ENCODE data around the gene TMEM147. TPM values are rescaled to one million over a fixed set of nuclear protein-coding genes. Genes with fewer than 3 reads are reported as not detected.

The TMEM147 gene
- polyA plus RNA-seq: 100 to 1,000 TPM in 2 of 3 donors, 10 to 100 TPM in 1; 86.7 to 140 (median 107) TPM

- H3K27ac ChIP-seq (ENCODE audit: low read depth, low read length): no peak within 1 kb of the TSS
- WGBS, 3 donors: 0 to 1% (median 1%) methylated on average over 74 to 85 of the region's 85 CpGs
These were observed at the start of gene TMEM147 for GRCh38 chr19:35545001-35545854. TMEM147 (plus strand) TSS chr19:35545626; CDS start chr19:35545740, 114 bp downstream.

- H3K27ac ChIP-seq (ENCODE audit: low read depth, low read length): no peak overlapping the region
- 80 to 84% (median 81%) methylated on average over 11 to 14 of the region's 14 CpGs for WGBS, 3 donors
These were observed 48.0 kb upstream of the TMEM147 start for GRCh38 chr19:35497406-35497805.

GRCh38 chr19:35498220-35498619, 47.2 kb upstream of the TMEM147 start:
- WGBS, 3 donors: 75 to 95% (median 88%) methylated on average over 3 of the region's 3 CpGs
- H3K27ac ChIP-seq (ENCODE audit: low read depth, low read length): no peak overlapping the region

- 74 to 85% (median 79%) methylated on average over 9 of the region's 9 CpGs for WGBS, 3 donors
- no peak overlapping the region for H3K27ac ChIP-seq (ENCODE audit: low read depth, low read length)
These were observed 46.4 kb upstream of the TMEM147 start for GRCh38 chr19:35498984-35499527.

- 89 to 92% (median 91%) methylated on average over 10 of the region's 10 CpGs for WGBS, 3 donors
These were observed 44.8 kb upstream of the TMEM147 start for GRCh38 chr19:35500611-35501010.

GRCh38 chr19:35501684-35502083, 43.7 kb upstream of the TMEM147 start:
- no peak overlapping the region for H3K27ac ChIP-seq (ENCODE audit: low read depth, low read length)
- WGBS, 3 donors: 77 to 88% (median 78%) methylated on average over 11 to 15 of the region's 15 CpGs

More at GRCh38 chr19:35500611-35501010, 44.8 kb upstream of the TMEM147 start:
- H3K27ac ChIP-seq (ENCODE audit: low read depth, low read length): no peak overlapping the region

GRCh38 chr19:35502751-35503150, 42.7 kb upstream of the TMEM147 start:
- no peak overlapping the region for H3K27ac ChIP-seq (ENCODE audit: low read depth, low read length)
- 86 to 91% (median 89%) methylated on average over 4 of the region's 4 CpGs for WGBS, 3 donors

- 73 to 88% (median 84%) methylated on average over 6 to 7 of the region's 7 CpGs for WGBS, 3 donors
- no peak overlapping the region for H3K27ac ChIP-seq (ENCODE audit: low read depth, low read length)
These were observed 39.4 kb upstream of the TMEM147 start for GRCh38 chr19:35506011-35506410.

GRCh38 chr19:35507561-35507960, 37.9 kb upstream of the TMEM147 start:
- 80 to 83% (median 83%) methylated on average over 11 of the region's 11 CpGs for WGBS, 3 donors
- H3K27ac ChIP-seq (ENCODE audit: low read depth, low read length): no peak overlapping the region

- WGBS, 3 donors: 88 to 90% (median 88%) methylated on average over 3 of the region's 3 CpGs
- no peak overlapping the region for H3K27ac ChIP-seq (ENCODE audit: low read depth, low read length)
These were observed 37.3 kb upstream of the TMEM147 start for GRCh38 chr19:35508129-35508528.

GRCh38 chr19:35509018-35509652, 36.3 kb upstream of the TMEM147 start:
- WGBS, 3 donors: 15 to 30% (median 27%) methylated on average over 12 of the region's 12 CpGs
- no peak overlapping the region for H3K27ac ChIP-seq (ENCODE audit: low read depth, low read length)

- H3K27ac ChIP-seq (ENCODE audit: low read depth, low read length): no peak overlapping the region
- WGBS, 3 donors: 0 to 1% (median 0%) methylated on average over 35 to 39 of the region's 39 CpGs
These were observed 35.4 kb upstream of the TMEM147 start for GRCh38 chr19:35509861-35510625.

GRCh38 chr19:35510626-35510964, 34.8 kb upstream of the TMEM147 start:
- no peak overlapping the region for H3K27ac ChIP-seq (ENCODE audit: low read depth, low read length)

GRCh38 chr19:35511337-35511736, 34.1 kb upstream of the TMEM147 start:
- WGBS, 3 donors: 69 to 90% (median 72%) methylated on average over 7 of the region's 7 CpGs
- H3K27ac ChIP-seq (ENCODE audit: low read depth, low read length): no peak overlapping the region

More at GRCh38 chr19:35510626-35510964, 34.8 kb upstream of the TMEM147 start:
- 6 to 10% (median 10%) methylated on average over 15 of the region's 15 CpGs for WGBS, 3 donors

GRCh38 chr19:35512831-35513627, 32.4 kb upstream of the TMEM147 start:
- 76 to 90% (median 83%) methylated on average over 15 of the region's 15 CpGs for WGBS, 3 donors
- no peak overlapping the region for H3K27ac ChIP-seq (ENCODE audit: low read depth, low read length)

GRCh38 chr19:35513628-35514281, 31.7 kb upstream of the TMEM147 start, which contains the start of gene DMKN:
DMKN (minus strand) TSS chr19:35513649; CDS start chr19:35513475, 174 bp downstream.
- WGBS, 3 donors: 24 to 33% (median 24%) methylated on average over 15 of the region's 15 CpGs
- no peak within 1 kb of the TSS for H3K27ac ChIP-seq (ENCODE audit: low read depth, low read length)

- H3K27ac ChIP-seq (ENCODE audit: low read depth, low read length): no peak overlapping the region
- WGBS, 3 donors: 23 to 28% (median 25%) methylated on average over 19 to 20 of the region's 20 CpGs
These were observed 31.1 kb upstream of the TMEM147 start for GRCh38 chr19:35514282-35514809.

All from adipose tissue (tissue), 3 donors.